ENCODE results near the gene IFFO2.

Gene IFFO2

Small RNAs within 50 kb of the gene (small RNA-seq; reads per million reads assigned to genes)
- gene MIR1290 (0 reads per million in 2 experiments), gene MIR4695 (0 reads per million in 2 experiments)

Measured in SK-N-DZ (cell line).